KOPT-K1 (cell line): ENCODE results near the gene GRAP.

Experiments used
- H3K27ac ChIP-seq: fragments of 200-600 bp; sonication (generic); 2 replicates; pipeline ENCODE4 v1.5.1; 2016; ENCODE audit warnings: antibody characterized with exemption, mild to moderate bottlenecking, low read depth, low read length; ENCODE audit not compliant: poor library complexity, severe bottlenecking
- H3K36me3 ChIP-seq: fragments of 200-600 bp; sonication (generic); 2 replicates; pipeline ENCODE4 v1.5.1; 2017; ENCODE audit warnings: antibody characterized with exemption, mild to moderate bottlenecking, low read length, moderate library complexity; ENCODE audit not compliant: insufficient read depth
- H3K9me3 ChIP-seq: fragments of 200-600 bp; sonication (generic); 2 replicates; pipeline ENCODE4 v1.5.1; 2017; ENCODE audit warnings: antibody characterized with exemption, low read length, mild to moderate bottlenecking; ENCODE audit not compliant: insufficient read depth, poor library complexity, severe bottlenecking

Gene GRAP

GRCh38 chr17:18976201-18976600 lies 70.6 kb downstream of the GRAP start:
- H3K27ac ChIP-seq = no peak overlapping the region
- H3K9me3 ChIP-seq = no peaks in the 10 kb centered on the region
- no peaks in the 10 kb centered on the region for H3K36me3 ChIP-seq

GRCh38 chr17:18975597-18975996 lies 71.2 kb downstream of the GRAP start:
- Histone ChIP-seq H3K9me3 (no peaks in the 10 kb centered on the region), H3K36me3 (no peaks in the 10 kb centered on the region), H3K27ac (no peak overlapping the region)

- Histone ChIP-seq H3K36me3 (no peaks in the 10 kb centered on the region), H3K27ac (no peak overlapping the region), H3K9me3 (no peaks in the 10 kb centered on the region)
Observed at GRCh38 chr17:18974407-18975149, 72.2 kb downstream of the GRAP start.

- Histone ChIP-seq H3K27ac (no peak overlapping the region), H3K9me3 (no peaks in the 10 kb centered on the region), H3K36me3 (no peaks in the 10 kb centered on the region)
Observed at GRCh38 chr17:18971801-18972200, 75.0 kb downstream of the GRAP start.
